Mesendoderm (in vitro differentiated cells): ENCODE measurements around the gene WDR48. TPM values are rescaled to one million over a fixed set of nuclear protein-coding genes. Genes with fewer than 3 reads are reported as not detected.

Experiments used
- DNase-seq: peaks from one replicate; pipeline ENCODE4 v3.0.0; 2013
- H2AK5ac ChIP-seq: 2 replicates; pipeline ENCODE4 v1.6.1; 2013; ENCODE audit warnings: low read length, inconsistent platforms
- H2BK120ac ChIP-seq: 2 replicates; pipeline ENCODE4 v1.6.1; 2013; ENCODE audit warnings: low read depth, mild to moderate bottlenecking, low read length, moderate library complexity, mixed read lengths
- H2BK15ac ChIP-seq: replicated peaks from 2 replicates; pipeline ENCODE4 v1.6.1; 2013; ENCODE audit warnings: low read depth, mild to moderate bottlenecking, moderate library complexity
- H2BK5ac ChIP-seq: 2 replicates; pipeline ENCODE4 v1.6.1; 2013; ENCODE audit warnings: low read length, inconsistent platforms
- H3K18ac ChIP-seq: 2 replicates; pipeline ENCODE4 v1.6.1; 2013; ENCODE audit warnings: mild to moderate bottlenecking, low read length, mixed read lengths
- H3K23ac ChIP-seq: one replicate; pipeline ENCODE4 v1.6.1; 2013; ENCODE audit warnings: low read length
- H3K27ac ChIP-seq: 2 replicates; pipeline ENCODE4 v1.5.1; 2013; ENCODE audit warnings: low read depth, mild to moderate bottlenecking, inconsistent platforms, low read length, moderate library complexity
- H3K27me3 ChIP-seq: 2 replicates; pipeline ENCODE4 v1.6.1; 2013; ENCODE audit warnings: low read length, control low read depth, mild to moderate bottlenecking, inconsistent platforms; ENCODE audit not compliant: insufficient read depth, poor library complexity
- H3K36me3 ChIP-seq: 2 replicates; pipeline ENCODE4 v1.6.1; 2013; ENCODE audit warnings: low read length, inconsistent platforms; ENCODE audit not compliant: control insufficient read depth, insufficient read depth
- H3K4ac ChIP-seq: one replicate; pipeline ENCODE4 v1.6.1; 2013; ENCODE audit warnings: low read depth, mild to moderate bottlenecking, low read length, moderate library complexity
- H3K4me1 ChIP-seq: 2 replicates; pipeline ENCODE4 v1.6.1; 2013; ENCODE audit warnings: low read depth, low read length, inconsistent platforms; ENCODE audit not compliant: control insufficient read depth
- H3K4me2 ChIP-seq: 2 replicates; pipeline ENCODE4 v1.6.1; 2013; ENCODE audit warnings: low read length
- H3K4me3 ChIP-seq: 2 replicates; pipeline ENCODE4 v1.5.1; 2013; ENCODE audit warnings: mild to moderate bottlenecking, low read length
- H3K56ac ChIP-seq: one replicate; pipeline ENCODE4 v1.6.1; 2013; ENCODE audit warnings: low read length
- H3K79me1 ChIP-seq: 2 replicates; pipeline ENCODE4 v1.6.1; 2013; ENCODE audit warnings: low read length, inconsistent platforms
- H3K79me2 ChIP-seq: 2 replicates; pipeline ENCODE4 v1.6.1; 2013; ENCODE audit warnings: mild to moderate bottlenecking, low read length; ENCODE audit not compliant: control insufficient read depth, insufficient read depth
- H3K9ac ChIP-seq: 2 replicates; pipeline ENCODE4 v1.6.1; 2013; ENCODE audit warnings: low read length, inconsistent platforms
- H4K5ac ChIP-seq: one replicate; pipeline ENCODE4 v1.6.1; 2013; ENCODE audit warnings: low read length
- H4K8ac ChIP-seq: one replicate; pipeline ENCODE4 v1.6.1; 2013; ENCODE audit warnings: low read depth, mild to moderate bottlenecking, control low read depth, low read length, moderate library complexity
- WGBS: extraction: QIAGEN DNeasy Blood & Tissue Kit; methylation state at CpG from one replicate; pipeline ENCODE4 v1.1.7; 2013; ENCODE audit warnings: low lambda C conversion rate, missing lambda C conversion rate; ENCODE audit not compliant: insufficient coverage; ENCODE audit errors: extremely low coverage; 5-methylcytosine and 5-hydroxymethylcytosine counted together
- small RNA-seq: library from polyadenylated mRNA; stranded (forward); fragments of <200 nt; extraction: miRNeasy Mini kit (QIAGEN cat#:217004); gene quantifications from one replicate; pipeline ENCODE3, GENCODE V24; 2013; ENCODE audit not compliant: insufficient read depth

The WDR48 gene

GRCh38 chr3:39144095-39144747 is 92.4 kb downstream of the WDR48 start:
- WGBS, result no CpG with 5 or more reads among the region's 20 CpGs
- Histone ChIP-seq H3K79me2 (peaks cover 35% of the 10 kb centered on the region), H2AK5ac (no peak overlapping the region), H3K4me1 (peaks cover 20% of the 10 kb centered on the region), H3K27ac (no peak overlapping the region), H3K4me2 (no peak overlapping the region), H3K9ac (no peak overlapping the region), H3K27me3 (no peaks in the 10 kb centered on the region), H3K79me1 (peaks cover 30% of the 10 kb centered on the region), H2BK120ac (no peak overlapping the region), H3K4me3 (no peak overlapping the region), H2BK15ac (no peak overlapping the region), H3K23ac (no peak overlapping the region), H3K56ac (no peak overlapping the region), H3K18ac (no peak overlapping the region), H2BK5ac (no peak overlapping the region), H4K5ac (no peak overlapping the region), H3K4ac (no peak overlapping the region), H3K36me3 (peaks cover 18% of the 10 kb centered on the region), H4K8ac (no peak overlapping the region)
- no peak for DNase-seq

GRCh38 chr3:39144748-39145380 is 93.0 kb downstream of the WDR48 start:
- H3K56ac ChIP-seq, result no peak overlapping the region
- H3K4me1 ChIP-seq, result peaks cover 26% of the 10 kb centered on the region
- H3K4ac ChIP-seq, result no peak overlapping the region
- no peak overlapping the region for H3K18ac ChIP-seq
- H2BK15ac ChIP-seq, result no peak overlapping the region
- WGBS, result no CpG with 5 or more reads among the region's 23 CpGs
- no peaks in the 10 kb centered on the region for H3K27me3 ChIP-seq
- H3K79me1 ChIP-seq, result peaks cover 32% of the 10 kb centered on the region
- H3K4me2 ChIP-seq, result no peak overlapping the region
- H3K36me3 ChIP-seq, result peaks cover 18% of the 10 kb centered on the region
- H3K9ac ChIP-seq, result no peak overlapping the region
- H3K79me2 ChIP-seq, result peaks cover 41% of the 10 kb centered on the region
- DNase-seq, result no peak
- H2BK120ac ChIP-seq, result no peak overlapping the region
- no peak overlapping the region for H2BK5ac ChIP-seq
- H4K8ac ChIP-seq, result no peak overlapping the region
- no peak overlapping the region for H2AK5ac ChIP-seq
- H4K5ac ChIP-seq, result no peak overlapping the region
- no peak overlapping the region for H3K27ac ChIP-seq
- H3K23ac ChIP-seq, result no peak overlapping the region
- no peak overlapping the region for H3K4me3 ChIP-seq

- H3K79me1 ChIP-seq, result peaks cover 33% of the 10 kb centered on the region
- H3K18ac ChIP-seq, result no peak overlapping the region
- H3K9ac ChIP-seq, result no peak overlapping the region
- H3K27me3 ChIP-seq, result no peaks in the 10 kb centered on the region
- H2AK5ac ChIP-seq, result no peak overlapping the region
- H2BK5ac ChIP-seq, result no peak overlapping the region
- no peak overlapping the region for H2BK15ac ChIP-seq
- WGBS, result no CpG with 5 or more reads among the region's 11 CpGs
- H4K5ac ChIP-seq, result no peak overlapping the region
- no peak overlapping the region for H4K8ac ChIP-seq
- peaks cover 35% of the 10 kb centered on the region for H3K4me1 ChIP-seq
- no peak for DNase-seq
- no peak overlapping the region for H3K4me2 ChIP-seq
- H3K36me3 ChIP-seq, result peaks cover 13% of the 10 kb centered on the region
- no peak overlapping the region for H2BK120ac ChIP-seq
- no peak overlapping the region for H3K27ac ChIP-seq
- H3K79me2 ChIP-seq, result peaks cover 49% of the 10 kb centered on the region
- no peak overlapping the region for H3K56ac ChIP-seq
- no peak overlapping the region for H3K4me3 ChIP-seq
- H3K4ac ChIP-seq, result no peak overlapping the region
- H3K23ac ChIP-seq, result no peak overlapping the region
These were observed 94.3 kb downstream of the WDR48 start for GRCh38 chr3:39146083-39146501.

Small RNAs within 50 kb of the gene (small RNA-seq; reads per million reads assigned to genes)
- not detected for gene RNU6-1227P
